Measurements from ENCODE around the gene TTC7B.

Gene TTC7B

GRCh38 chr14:90652626-90653025 lies 163.6 kb downstream of the TTC7B start:
- no peaks in the 10 kb centered on the region for H3K4me1 ChIP-seq (ENCODE audit: control insufficient read depth, insufficient read depth, low read length)
- no peak overlapping the region for H3K9ac ChIP-seq (ENCODE audit: low read length)
- no peaks in the 10 kb centered on the region for H3K9me3 ChIP-seq (ENCODE audit: control insufficient read depth, low read length)
- no peak overlapping the region for H3K4me3 ChIP-seq (ENCODE audit: low read length)
- H3K27me3 ChIP-seq (ENCODE audit: control insufficient read depth, insufficient read depth, low read length): no peaks in the 10 kb centered on the region
- no peaks in the 10 kb centered on the region for H3K36me3 ChIP-seq (ENCODE audit: control insufficient read depth, insufficient read depth, low read length)

- H3K4me3 ChIP-seq (ENCODE audit: low read length): no peak overlapping the region
- no peaks in the 10 kb centered on the region for H3K27me3 ChIP-seq (ENCODE audit: control insufficient read depth, insufficient read depth, low read length)
- H3K36me3 ChIP-seq (ENCODE audit: control insufficient read depth, insufficient read depth, low read length): no peaks in the 10 kb centered on the region
- H3K9ac ChIP-seq (ENCODE audit: low read length): no peak overlapping the region
- H3K4me1 ChIP-seq (ENCODE audit: control insufficient read depth, insufficient read depth, low read length): no peaks in the 10 kb centered on the region
- H3K9me3 ChIP-seq (ENCODE audit: control insufficient read depth, low read length): no peaks in the 10 kb centered on the region
Observed at GRCh38 chr14:90651976-90652560, 164.2 kb downstream of the TTC7B start.

GRCh38 chr14:90651271-90651804 lies 164.9 kb downstream of the TTC7B start:
- no peaks in the 10 kb centered on the region for H3K9me3 ChIP-seq (ENCODE audit: control insufficient read depth, low read length)
- H3K4me1 ChIP-seq (ENCODE audit: control insufficient read depth, insufficient read depth, low read length): no peaks in the 10 kb centered on the region
- no peaks in the 10 kb centered on the region for H3K27me3 ChIP-seq (ENCODE audit: control insufficient read depth, insufficient read depth, low read length)
- H3K36me3 ChIP-seq (ENCODE audit: control insufficient read depth, insufficient read depth, low read length): no peaks in the 10 kb centered on the region
- H3K9ac ChIP-seq (ENCODE audit: low read length): no peak overlapping the region
- H3K4me3 ChIP-seq (ENCODE audit: low read length): no peak overlapping the region

GRCh38 chr14:90649557-90650135 lies 166.6 kb downstream of the TTC7B start:
- Histone ChIP-seq H3K9ac (ENCODE audit: low read length) (no peak overlapping the region), H3K4me1 (ENCODE audit: control insufficient read depth, insufficient read depth, low read length) (no peaks in the 10 kb centered on the region), H3K4me3 (ENCODE audit: low read length) (no peak overlapping the region), H3K36me3 (ENCODE audit: control insufficient read depth, insufficient read depth, low read length) (no peaks in the 10 kb centered on the region), H3K9me3 (ENCODE audit: control insufficient read depth, low read length) (no peaks in the 10 kb centered on the region), H3K27me3 (ENCODE audit: control insufficient read depth, insufficient read depth, low read length) (no peaks in the 10 kb centered on the region)

- H3K9ac ChIP-seq (ENCODE audit: low read length): no peak overlapping the region
- no peak overlapping the region for H3K4me3 ChIP-seq (ENCODE audit: low read length)
- H3K27me3 ChIP-seq (ENCODE audit: control insufficient read depth, insufficient read depth, low read length): no peaks in the 10 kb centered on the region
- no peaks in the 10 kb centered on the region for H3K4me1 ChIP-seq (ENCODE audit: control insufficient read depth, insufficient read depth, low read length)
- H3K36me3 ChIP-seq (ENCODE audit: control insufficient read depth, insufficient read depth, low read length): no peaks in the 10 kb centered on the region
- H3K9me3 ChIP-seq (ENCODE audit: control insufficient read depth, low read length): no peaks in the 10 kb centered on the region
Observed at GRCh38 chr14:90649083-90649482, 167.1 kb downstream of the TTC7B start.

GRCh38 chr14:90648421-90648820 lies 167.8 kb downstream of the TTC7B start:
- Histone ChIP-seq H3K9me3 (ENCODE audit: control insufficient read depth, low read length) (no peaks in the 10 kb centered on the region), H3K36me3 (ENCODE audit: control insufficient read depth, insufficient read depth, low read length) (no peaks in the 10 kb centered on the region), H3K4me1 (ENCODE audit: control insufficient read depth, insufficient read depth, low read length) (no peaks in the 10 kb centered on the region), H3K4me3 (ENCODE audit: low read length) (no peak overlapping the region), H3K9ac (ENCODE audit: low read length) (no peak overlapping the region), H3K27me3 (ENCODE audit: control insufficient read depth, insufficient read depth, low read length) (no peaks in the 10 kb centered on the region)

GRCh38 chr14:90647473-90648005 lies 168.7 kb downstream of the TTC7B start:
- Histone ChIP-seq H3K36me3 (ENCODE audit: control insufficient read depth, insufficient read depth, low read length) (no peaks in the 10 kb centered on the region), H3K4me1 (ENCODE audit: control insufficient read depth, insufficient read depth, low read length) (no peaks in the 10 kb centered on the region), H3K4me3 (ENCODE audit: low read length) (no peak overlapping the region), H3K9ac (ENCODE audit: low read length) (no peak overlapping the region), H3K27me3 (ENCODE audit: control insufficient read depth, insufficient read depth, low read length) (no peaks in the 10 kb centered on the region), H3K9me3 (ENCODE audit: control insufficient read depth, low read length) (no peaks in the 10 kb centered on the region)

- Histone ChIP-seq H3K27me3 (ENCODE audit: control insufficient read depth, insufficient read depth, low read length) (no peaks in the 10 kb centered on the region), H3K4me1 (ENCODE audit: control insufficient read depth, insufficient read depth, low read length) (no peaks in the 10 kb centered on the region), H3K9me3 (ENCODE audit: control insufficient read depth, low read length) (no peaks in the 10 kb centered on the region), H3K36me3 (ENCODE audit: control insufficient read depth, insufficient read depth, low read length) (no peaks in the 10 kb centered on the region), H3K4me3 (ENCODE audit: low read length) (no peak overlapping the region), H3K9ac (ENCODE audit: low read length) (no peak overlapping the region)
Observed at GRCh38 chr14:90645842-90646443, 170.3 kb downstream of the TTC7B start.

GRCh38 chr14:90644882-90645281 lies 171.3 kb downstream of the TTC7B start:
- no peaks in the 10 kb centered on the region for H3K4me1 ChIP-seq (ENCODE audit: control insufficient read depth, insufficient read depth, low read length)
- no peak overlapping the region for H3K4me3 ChIP-seq (ENCODE audit: low read length)
- H3K36me3 ChIP-seq (ENCODE audit: control insufficient read depth, insufficient read depth, low read length): no peaks in the 10 kb centered on the region
- no peak overlapping the region for H3K9ac ChIP-seq (ENCODE audit: low read length)
- no peaks in the 10 kb centered on the region for H3K27me3 ChIP-seq (ENCODE audit: control insufficient read depth, insufficient read depth, low read length)
- H3K9me3 ChIP-seq (ENCODE audit: control insufficient read depth, low read length): no peaks in the 10 kb centered on the region

GRCh38 chr14:90643982-90644670 lies 172.1 kb downstream of the TTC7B start:
- no peak overlapping the region for H3K4me3 ChIP-seq (ENCODE audit: low read length)
- no peak overlapping the region for H3K9ac ChIP-seq (ENCODE audit: low read length)
- H3K27me3 ChIP-seq (ENCODE audit: control insufficient read depth, insufficient read depth, low read length): no peaks in the 10 kb centered on the region
- H3K36me3 ChIP-seq (ENCODE audit: control insufficient read depth, insufficient read depth, low read length): no peaks in the 10 kb centered on the region
- H3K9me3 ChIP-seq (ENCODE audit: control insufficient read depth, low read length): no peaks in the 10 kb centered on the region
- H3K4me1 ChIP-seq (ENCODE audit: control insufficient read depth, insufficient read depth, low read length): no peaks in the 10 kb centered on the region

- Histone ChIP-seq H3K36me3 (ENCODE audit: control insufficient read depth, insufficient read depth, low read length) (no peaks in the 10 kb centered on the region), H3K4me1 (ENCODE audit: control insufficient read depth, insufficient read depth, low read length) (no peaks in the 10 kb centered on the region), H3K9ac (ENCODE audit: low read length) (no peak overlapping the region), H3K9me3 (ENCODE audit: control insufficient read depth, low read length) (no peaks in the 10 kb centered on the region), H3K27me3 (ENCODE audit: control insufficient read depth, insufficient read depth, low read length) (no peaks in the 10 kb centered on the region), H3K4me3 (ENCODE audit: low read length) (no peak overlapping the region)
Observed at GRCh38 chr14:90642244-90642717, 173.9 kb downstream of the TTC7B start.

Measured in mucosa of stomach (tissue), 1 donor.